NCI-H2196 treated with DMSO at 0.1 percent for 48 hours (cell line): ENCODE results near the gene SYCP2L.
"Not testable (repeated sequence)": the region's sequence is repeated elsewhere in the genome, so short reads cannot be mapped to it uniquely, and the experiment has no call there.

Experiments used
- DNase-seq: peaks from one replicate; lab custom pipeline; 2025; ENCODE audit not compliant: unreplicated experiment; lab: John Stamatoyannopoulos, UW

Gene SYCP2L

DNA sequence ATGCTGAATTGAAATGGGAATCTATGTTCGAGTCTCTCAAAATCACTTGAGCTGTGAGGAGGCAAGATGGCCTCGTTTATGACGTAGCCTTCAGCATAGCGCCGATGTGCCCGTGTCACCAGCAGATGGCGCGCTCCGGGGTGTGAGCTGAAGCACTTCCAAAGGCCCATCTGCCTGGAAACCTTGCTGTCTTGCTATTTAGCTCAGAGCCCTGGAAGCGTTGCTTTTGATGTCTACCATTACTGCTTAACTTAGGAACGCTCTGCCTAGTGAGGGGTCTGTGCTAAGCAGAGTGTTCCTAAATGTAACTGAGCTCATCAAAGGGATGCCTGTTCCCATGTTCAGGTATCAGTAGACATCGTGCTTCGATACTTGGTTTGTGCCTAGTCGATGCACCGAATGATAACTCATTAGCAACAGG is 67.7 kb downstream of the SYCP2L start:
- peak; percentile 31 for DNase-seq

DNA sequence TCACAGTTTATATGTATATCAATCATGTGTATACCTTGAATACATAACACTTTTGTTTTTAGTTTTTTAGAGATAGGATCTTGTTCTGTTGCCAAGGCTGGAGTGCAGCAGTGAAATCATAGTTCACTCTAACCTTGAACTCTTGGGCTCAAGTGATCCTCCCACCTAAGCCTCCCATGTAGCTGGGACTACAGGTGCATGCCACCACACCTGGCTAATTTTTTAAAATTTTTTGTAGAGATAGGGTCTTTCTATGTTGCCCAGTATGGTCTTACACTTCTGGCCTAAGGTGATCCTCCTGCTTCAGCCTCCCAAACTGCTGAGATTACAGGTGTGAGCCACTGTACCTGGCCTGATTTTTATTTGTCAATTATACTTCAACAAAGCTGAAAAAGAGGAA is 69.9 kb downstream of the SYCP2L start:
- DNase-seq: no peak

DNA sequence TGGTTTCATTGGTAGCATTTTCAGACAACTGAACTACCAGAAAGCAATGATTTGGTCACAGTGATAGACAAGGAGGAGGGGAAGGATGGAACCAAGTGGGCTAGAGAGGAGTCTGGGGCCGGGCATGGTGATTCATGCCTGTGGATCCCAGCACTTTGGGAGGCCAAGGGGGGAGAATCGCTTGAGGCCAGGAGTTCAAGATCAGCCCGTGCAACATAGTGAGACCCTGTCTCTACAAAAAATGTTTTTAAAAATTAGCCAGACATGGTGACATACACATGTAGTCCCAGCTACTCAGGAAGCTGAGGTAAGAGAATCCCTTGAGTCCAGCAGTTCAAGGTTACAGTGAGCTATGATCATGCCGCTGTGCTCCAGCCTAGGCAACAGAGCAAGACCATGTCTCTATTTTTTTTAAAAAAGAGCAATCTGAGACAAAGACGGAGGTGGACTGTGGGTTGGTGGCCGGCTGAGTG is 70.6 kb downstream of the SYCP2L start:
- DNase-seq: no peak

DNA sequence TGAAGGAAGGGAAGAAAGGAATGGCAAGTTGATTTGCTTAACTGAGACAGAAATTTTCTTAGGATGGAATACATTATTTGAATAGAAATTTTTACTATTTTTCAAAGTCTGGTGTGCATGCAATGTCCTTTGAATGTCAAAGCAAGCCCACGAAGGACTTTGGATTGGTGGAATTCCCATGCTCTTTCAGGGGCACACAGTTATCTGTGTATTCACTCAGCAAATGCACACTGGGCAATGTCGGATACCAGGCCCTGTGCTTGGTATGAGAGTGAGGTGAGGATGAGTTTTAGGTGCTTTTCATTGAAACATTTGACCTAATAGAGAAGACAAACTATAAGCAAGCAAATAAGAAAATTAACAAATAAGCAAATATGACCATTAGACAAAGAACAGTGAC is 73.3 kb downstream of the SYCP2L start:
- DNase-seq: no peak

DNA sequence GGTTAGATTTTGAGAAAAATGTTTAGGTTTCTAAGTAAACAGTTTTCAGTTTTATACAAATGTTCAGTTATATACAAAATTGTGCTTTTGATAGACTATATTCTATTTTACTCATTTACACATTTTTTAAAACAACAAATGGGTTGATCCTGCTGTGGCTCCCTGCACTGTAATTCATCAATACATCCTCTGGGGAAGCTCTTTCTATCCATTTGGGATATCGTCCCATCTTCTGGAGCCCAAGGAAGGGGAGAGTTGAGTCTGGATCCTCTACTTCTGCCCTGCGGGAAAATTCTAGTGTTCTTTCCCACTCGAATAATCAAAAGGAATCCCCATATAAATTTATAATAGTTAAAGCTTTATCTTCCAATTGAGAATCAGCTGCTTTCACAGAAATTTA is 75.0 kb downstream of the SYCP2L start:
- no peak for DNase-seq

DNA sequence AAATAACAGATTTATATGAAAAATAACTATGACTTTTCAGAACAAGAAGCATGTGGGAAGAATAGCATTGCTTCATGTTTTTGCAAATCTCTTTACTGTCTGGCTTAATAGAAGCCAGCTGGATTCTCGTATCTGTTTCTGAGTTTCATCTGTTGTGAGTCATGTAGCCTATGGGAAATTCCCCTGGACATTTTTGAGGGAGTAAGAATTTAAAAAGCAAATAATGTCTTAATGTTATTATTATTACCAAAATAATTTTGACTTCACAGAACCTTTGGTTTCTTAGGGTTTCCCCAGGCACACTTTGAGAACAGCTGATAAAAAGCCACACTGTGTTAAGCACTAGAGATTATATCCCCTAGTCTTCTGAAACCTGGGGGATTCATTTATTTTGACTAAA is 75.8 kb downstream of the SYCP2L start:
- no peak for DNase-seq

DNA sequence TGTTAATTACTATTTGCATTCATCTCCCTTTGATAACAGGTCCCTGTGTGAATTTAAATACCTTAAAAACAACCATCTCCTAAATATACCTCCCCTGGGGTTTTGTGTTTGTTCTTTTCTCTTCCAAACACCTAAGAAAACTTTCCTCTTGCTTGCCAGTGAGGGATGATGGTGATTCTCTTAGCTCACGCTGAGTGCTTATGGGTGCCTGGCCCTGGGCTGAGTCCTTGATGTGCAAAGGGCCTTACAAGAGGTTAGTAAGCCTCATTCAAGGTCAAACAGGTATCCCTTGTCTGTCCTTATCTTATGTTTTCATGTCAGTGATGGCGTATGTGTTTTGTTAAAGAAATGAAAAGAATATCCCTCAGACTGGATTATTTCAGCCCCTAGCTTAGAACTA is 76.3 kb downstream of the SYCP2L start:
- no peak for DNase-seq

DNA sequence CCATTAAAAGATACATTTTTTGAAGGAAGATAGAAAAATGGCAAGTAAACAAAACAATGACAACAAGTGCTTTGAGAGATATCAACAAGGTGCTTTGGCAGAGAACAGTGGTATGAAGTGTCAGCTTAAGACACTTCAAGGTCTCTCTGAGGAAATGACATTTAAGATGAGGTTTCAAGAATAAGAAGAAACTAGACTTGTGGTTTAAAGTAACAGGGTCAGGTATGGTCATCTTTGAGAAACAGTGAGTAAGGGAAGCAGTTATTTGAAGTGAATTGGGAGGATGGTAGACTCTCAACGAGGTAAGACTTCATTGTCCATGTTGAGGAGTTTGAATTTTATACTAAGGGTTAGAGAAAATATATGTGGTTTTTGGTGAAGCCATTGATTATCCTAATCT is 77.8 kb downstream of the SYCP2L start:
- no peak for DNase-seq

DNA sequence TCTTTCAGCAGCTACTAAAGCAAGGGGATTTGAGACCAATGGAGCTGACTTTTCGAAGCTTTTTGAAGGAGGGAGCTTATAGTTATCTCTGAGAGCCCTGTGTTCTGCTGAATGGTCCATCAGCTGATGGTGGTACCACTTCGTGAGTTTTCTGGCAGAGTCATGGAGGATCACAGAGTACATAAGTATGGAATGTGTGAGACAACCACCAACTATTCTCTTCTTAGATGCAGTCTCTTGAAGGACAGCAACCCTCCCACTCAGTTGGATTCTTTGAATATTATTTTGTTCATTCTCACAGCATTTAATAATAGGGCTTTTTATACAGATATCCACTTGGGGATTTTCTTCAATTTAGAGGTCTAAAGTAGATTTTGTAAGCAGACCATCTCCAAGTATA is 81.9 kb downstream of the SYCP2L start:
- no peak for DNase-seq

DNA sequence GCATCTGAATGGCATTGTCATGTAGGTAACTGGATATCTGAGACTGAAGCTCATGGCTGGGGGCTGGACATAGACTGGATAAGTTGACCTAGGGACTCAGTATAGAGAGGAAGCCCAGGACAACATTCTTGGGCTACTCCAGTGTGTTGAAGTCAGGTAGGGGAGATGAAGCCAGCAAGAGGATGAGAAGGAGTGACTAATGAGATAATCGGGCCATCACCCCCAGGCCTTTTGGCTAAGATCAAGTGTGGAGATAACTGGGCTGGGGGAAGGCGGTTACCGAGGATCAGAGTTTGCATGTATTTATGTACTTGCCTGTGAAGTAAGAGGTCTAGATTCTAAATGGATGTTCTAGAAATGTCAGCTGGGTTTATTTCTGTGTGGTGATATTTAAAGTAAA is 83.9 kb downstream of the SYCP2L start:
- DNase-seq: no peak

DNA sequence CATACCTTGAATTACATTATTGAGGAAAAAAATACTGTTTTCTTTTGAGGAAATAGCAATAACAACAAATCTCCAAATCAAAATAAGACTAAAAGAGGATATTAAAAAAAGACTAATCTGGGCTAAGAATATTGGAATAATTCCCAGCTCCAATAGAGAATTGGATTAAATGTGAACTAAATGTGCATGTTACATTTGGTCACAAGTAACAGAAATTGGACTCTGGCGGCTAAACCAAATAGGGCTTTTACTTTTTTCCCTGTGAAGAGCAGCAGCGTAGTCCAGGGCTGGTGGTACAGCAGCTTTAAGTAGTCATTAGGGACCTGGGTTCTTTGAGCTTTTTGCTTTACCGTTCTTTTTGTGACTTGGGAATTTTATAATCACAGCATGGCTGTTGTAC is 85.3 kb downstream of the SYCP2L start:
- DNase-seq: no peak

DNA sequence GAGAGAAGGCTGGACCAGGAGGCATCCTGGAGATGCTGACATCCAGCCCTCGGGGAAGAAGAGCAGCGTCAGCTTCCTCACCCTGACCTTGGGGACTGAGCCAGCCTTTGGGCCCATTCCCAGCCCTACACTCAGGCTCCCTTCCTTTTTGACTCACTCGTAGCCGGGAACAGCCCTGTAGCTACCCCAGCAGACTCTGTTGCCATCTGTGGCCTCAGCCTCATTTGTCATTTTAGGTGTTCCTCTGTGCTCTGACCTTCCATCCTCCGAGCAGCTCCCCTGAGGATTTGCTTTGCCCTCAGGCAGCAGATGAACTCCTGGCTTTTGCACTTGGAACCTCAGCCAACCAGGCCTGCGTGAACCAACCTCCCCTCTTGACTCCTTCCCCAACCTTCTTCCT is 89.7 kb downstream of the SYCP2L start:
- DNase-seq: no peak

DNA sequence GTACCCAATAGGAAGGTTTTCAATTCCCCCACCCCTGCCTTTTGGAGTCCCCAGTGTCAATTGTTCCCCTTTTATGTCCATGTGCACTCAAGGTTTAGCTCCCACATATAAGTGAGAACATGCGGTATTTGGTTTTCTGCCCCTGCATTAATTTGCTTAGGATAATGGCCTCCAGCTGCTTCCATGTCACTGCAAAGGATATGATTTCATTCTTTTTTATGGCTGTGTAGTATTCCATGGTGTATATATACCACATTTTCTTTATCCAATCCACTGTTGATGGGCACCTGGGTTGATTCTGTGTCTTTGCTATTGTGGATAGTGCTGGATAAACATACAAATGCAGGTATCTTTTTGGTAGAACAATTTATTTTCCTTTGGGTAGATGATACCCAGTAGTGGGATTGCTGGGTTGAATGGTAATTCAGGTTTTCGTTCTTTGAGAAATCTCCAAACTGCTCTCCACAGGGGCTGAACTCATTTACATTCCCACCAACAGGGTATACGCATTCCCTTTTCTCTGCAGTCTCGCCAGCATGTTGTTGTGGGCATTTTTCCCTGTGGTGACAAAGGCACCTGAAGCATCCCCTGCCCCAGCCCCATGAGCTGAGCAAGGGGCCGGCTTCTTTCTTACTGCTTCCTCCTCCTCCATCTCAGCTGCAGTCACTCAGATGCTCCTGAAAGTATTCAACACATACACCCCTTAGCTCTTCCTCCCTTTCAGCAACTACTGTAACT is 90.5 kb downstream of the SYCP2L start:
- no peak for DNase-seq

DNA sequence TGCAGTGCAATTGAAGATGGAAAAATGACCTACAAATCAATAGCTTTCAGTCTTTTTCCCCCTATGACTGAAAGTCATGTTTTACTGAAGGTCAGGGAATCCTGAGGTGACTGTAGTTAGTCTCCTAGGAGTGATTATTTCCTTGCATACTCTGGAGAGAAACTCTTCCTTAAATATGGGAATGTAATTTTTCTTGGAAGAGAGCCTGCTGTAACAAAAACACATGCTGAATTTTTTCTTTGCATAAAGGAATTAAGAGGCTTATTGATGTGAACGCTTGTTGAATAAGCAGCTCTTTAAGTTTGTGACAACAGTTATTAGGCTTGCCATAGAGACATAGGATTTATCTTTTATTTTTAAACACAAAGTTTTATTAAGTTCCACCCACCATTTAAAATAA is 92.8 kb downstream of the SYCP2L start:
- no peak for DNase-seq

DNA sequence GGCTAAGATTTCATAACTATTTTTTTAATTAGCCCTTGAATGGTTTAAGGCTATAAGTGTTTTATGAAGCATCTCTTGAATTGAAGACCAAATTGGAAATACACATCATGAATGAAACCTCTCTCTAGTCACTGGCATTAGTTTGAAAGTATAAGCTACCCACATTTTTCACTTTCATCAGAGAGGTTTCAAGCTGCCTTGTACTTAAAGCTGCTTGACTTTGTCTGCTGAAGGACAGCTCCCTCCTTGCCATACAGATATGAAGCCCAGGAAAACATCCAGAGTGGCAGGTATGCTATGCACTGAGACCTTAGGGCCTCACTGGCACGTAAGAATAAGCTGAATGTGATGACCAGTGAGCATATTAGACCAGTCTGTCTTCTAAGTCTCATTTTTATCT is 94.6 kb downstream of the SYCP2L start:
- no peak for DNase-seq

DNA sequence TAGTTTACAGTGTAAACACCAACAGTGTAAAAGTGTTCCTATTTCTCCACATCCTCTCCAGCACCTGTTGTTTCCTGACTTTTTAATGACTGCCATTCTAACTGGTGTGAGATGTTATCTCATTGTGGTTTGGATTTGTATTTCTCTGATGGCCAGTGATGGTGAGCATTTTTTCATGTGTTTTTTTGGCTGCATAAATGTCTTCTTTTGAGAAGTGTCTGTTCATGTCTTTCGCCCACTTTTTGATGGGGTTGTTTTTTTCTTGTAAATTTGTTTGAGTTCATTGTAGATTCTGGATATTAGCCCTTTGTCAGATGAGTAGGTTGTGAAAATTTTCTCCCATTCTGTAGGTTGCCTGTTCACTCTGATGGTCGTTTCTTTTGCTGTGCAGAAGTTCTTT is 98.1 kb downstream of the SYCP2L start:
- not testable (repeated sequence) for DNase-seq

DNA sequence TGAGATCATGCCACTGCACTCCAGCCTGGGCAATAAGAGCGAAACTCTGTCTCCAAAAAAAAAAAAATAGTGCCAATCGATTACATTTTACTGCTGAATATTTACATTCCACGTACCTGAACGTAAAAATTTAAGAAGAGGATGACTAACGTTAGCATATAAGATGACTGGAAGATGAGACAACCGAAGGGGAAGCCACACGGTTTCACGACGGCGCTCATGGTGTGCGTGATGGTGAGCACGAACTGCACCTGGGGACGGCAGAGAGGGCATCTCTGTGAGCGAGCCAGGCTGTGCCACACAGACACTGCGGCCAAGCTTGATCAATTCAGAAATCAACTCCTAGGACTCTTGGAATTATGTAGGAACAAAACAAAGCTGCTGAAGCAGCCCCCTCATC is 102.7 kb downstream of the SYCP2L start:
- no peak for DNase-seq

DNA sequence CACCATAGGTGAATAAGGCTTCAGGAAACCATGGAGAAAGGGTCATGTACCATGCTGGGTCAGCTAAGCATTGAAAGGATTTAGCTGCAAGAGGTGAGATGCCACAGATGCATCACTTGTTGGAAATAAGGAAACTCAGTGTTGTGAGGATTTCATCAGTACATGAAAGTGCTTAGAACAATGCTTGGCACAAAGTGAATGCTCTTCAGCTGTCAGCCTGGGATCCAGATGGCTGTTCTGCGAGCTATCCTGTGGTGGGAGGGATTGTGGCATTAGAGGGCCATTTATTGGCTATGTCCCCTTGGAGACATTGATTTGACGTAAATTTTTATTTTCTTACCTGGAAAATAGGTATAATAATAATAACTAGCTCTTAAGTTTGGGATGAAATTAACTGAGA is 104.3 kb downstream of the SYCP2L start:
- DNase-seq: no peak

DNA sequence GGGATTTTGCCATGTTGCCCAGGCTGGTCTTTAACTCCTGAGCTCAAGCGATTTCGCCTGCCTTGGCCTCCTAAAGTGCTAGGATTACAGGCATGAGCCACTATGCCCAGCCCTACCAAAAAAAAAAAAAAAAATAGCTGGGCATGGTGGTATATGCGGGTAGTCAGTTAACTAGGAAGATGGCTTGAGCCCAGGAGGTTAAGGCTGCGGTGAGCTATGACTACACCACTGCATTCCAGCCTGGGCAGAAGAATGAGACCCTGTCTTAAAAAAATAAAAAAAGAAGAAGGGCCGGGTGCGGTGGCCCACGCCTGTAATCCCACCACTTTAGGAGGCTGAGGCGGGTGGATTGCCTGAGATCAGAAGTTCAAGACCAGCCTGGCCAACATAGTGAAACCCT is 107.0 kb downstream of the SYCP2L start:
- DNase-seq: no peak

DNA sequence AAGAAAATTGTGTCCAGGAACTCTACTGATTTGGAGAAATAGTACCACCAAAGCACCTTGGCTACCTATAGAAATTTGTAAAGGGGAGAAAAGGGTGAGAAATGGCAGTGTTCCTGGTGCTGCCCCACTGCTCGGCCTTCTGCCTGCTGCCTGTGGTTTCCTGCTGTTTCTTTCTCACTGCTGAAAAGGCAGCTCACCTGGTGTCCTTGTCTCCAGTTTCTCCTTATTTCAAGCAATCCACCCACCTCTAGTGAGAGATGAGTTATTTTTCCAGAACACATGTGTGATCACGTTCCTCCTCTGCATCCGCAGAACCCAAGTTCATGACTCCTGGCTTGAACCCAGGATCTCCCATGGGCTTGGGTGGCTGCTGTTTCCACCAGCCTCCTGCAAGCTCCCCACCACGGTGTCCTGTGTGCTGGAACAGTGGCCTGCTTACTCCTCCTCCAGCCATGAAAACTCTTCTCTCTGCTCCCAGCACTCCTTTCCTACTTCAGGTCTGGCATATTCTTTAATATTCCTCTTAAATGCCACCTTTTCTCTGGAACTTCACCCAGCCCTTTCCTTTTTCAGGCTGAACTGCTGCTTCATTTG is 108.4 kb downstream of the SYCP2L start:
- DNase-seq: no peak

DNA sequence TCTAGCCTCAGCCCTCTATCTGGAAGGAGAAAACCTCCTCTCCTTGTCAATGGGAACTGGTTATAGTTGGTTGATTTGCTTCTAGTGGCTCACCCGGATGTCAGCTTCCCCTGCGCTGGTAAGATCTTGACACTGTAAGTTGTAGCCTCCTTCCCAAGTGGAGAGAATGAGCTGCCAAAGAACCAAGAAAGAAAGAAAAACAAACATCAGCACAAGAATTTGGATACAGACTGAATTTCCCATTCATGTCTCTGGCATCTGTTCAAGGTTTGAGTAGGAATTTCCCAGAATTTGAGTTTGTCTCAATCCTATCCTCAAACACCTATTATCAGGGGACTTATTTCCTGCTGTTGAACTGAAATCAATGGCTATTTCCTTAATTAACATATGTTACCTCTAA is 113.1 kb downstream of the SYCP2L start:
- no peak for DNase-seq

DNA sequence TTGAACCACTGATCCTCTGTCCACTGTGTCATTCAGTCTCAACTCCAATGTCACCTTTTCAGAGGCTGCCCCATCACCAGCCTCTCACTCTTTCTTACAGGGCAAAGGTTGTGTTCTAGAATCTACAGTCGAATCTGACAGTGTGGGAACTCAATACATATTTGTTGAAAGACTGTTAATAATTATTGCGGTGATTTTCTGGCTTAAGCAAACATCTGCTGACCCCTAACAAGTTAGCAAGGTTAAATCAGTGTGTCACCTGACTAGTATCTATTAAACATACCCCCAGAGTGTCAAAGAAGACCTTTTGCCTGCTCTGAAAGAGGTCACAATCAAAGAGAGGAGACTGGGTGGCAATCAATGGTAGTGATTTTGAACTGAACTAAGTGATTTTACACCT is 115.3 kb downstream of the SYCP2L start:
- no peak for DNase-seq

DNA sequence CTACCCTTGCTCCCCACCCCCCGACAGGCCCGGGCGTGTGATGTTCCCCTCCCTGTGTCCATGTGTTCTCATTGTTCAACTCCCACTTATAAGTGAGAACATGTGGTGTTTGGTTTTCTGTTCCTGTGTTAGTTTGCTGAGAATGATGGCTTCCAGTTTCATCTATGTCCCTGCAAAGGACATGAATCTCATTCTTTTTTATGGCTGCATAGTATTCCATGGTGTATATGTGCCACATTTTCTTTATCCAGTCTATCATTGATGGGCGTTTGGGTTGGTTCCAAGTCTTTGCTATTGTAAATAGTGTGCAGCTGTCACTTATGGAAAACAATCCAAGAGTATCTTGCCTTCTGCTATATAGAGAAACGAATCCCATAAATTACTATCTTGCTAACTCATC is 116.4 kb downstream of the SYCP2L start:
- not testable (repeated sequence) for DNase-seq
